Neutrophil (primary cell): Measurements from ENCODE around the gene TLR10.
A peak's percentile ranks its signal among the peaks of the same experiment; 100 is the strongest.

Experiments used
- H3K27ac ChIP-seq: fragments of 200-600 bp; sonication (generic); 2 replicates; pipeline ENCODE4 v1.5.1; 2016; ENCODE audit warnings: mild to moderate bottlenecking, moderate library complexity
- H3K27me3 ChIP-seq: fragments of 200-600 bp; sonication (generic); 2 replicates; pipeline ENCODE4 v1.6.0; 2016; ENCODE audit warnings: mild to moderate bottlenecking
- H3K36me3 ChIP-seq: fragments of 200-600 bp; sonication (generic); 2 replicates; pipeline ENCODE4 v1.5.1; 2017
- H3K4me1 ChIP-seq, 2 experiments: fragments of 200-600 bp in 1 of 2; sonication (generic) in 1 of 2; 1 replicate in 1 of 2; 2 replicates in 1 of 2; pipeline versions ENCODE4 v1.5.1 to v1.6.1; 2013 to 2016; ENCODE audit warnings: low read depth in 1 of 2, low read length in 1 of 2, mild to moderate bottlenecking in 1 of 2, moderate library complexity in 1 of 2; ENCODE audit not compliant: control insufficient read depth in 1 of 2, insufficient read depth in 1 of 2
- H3K4me3 ChIP-seq, 2 experiments: fragments of 200-600 bp in 1 of 2; sonication (generic) in 1 of 2; 1 replicate in 1 of 2; 2 replicates in 1 of 2; pipeline ENCODE4 v1.5.1; 2013 to 2016; ENCODE audit warnings: low read depth in 1 of 2, low read length in 1 of 2, mild to moderate bottlenecking in 1 of 2, moderate library complexity in 1 of 2
- H3K9me3 ChIP-seq: fragments of 200-600 bp; sonication (generic); 2 replicates; pipeline ENCODE4 v1.5.1; 2016
- CTCF ChIP-seq: fragments of 200-600 bp; sonication (generic); IDR thresholded peaks from 2 replicates; pipeline ENCODE4 v1.5.1; 2016; ENCODE audit warnings: antibody characterized with exemption

The TLR10 gene

GRCh38 chr4:38782452-38783108, at the start of gene TLR10:
Gene TLR10, minus strand, starts transcription at chr4:38782990. Its CDS starts 7,400 bp downstream, at chr4:38775590.
- Histone ChIP-seq H3K36me3 (no peaks in the 10 kb centered on the region), H3K27me3 (no peaks in the 10 kb centered on the region), H3K4me1 (peaks cover 44 to 59% of the 10 kb centered on the region in 2 experiments), H3K4me3 (peak within 1 kb of the TSS in 1 of 2 experiments; percentile 24), H3K9me3 (no peaks in the 10 kb centered on the region), H3K27ac (peak within 1 kb of the TSS; percentile 91)
- TF ChIP-seq CTCF: peak; percentile 72

GRCh38 chr4:38832206-38832605, 49.4 kb upstream of the TLR10 start:
- Histone ChIP-seq H3K27me3 (no peaks in the 10 kb centered on the region), H3K27ac (no peak overlapping the region), H3K36me3 (peaks cover 24% of the 10 kb centered on the region), H3K9me3 (no peaks in the 10 kb centered on the region), H3K4me3 (no peak overlapping the region), H3K4me1 (peaks cover 0 to 8% of the 10 kb centered on the region in 2 experiments)
- TF ChIP-seq CTCF: no peak

- H3K4me3 ChIP-seq: no peak overlapping the region
- no peaks in the 10 kb centered on the region for H3K9me3 ChIP-seq
- no peak overlapping the region for H3K27ac ChIP-seq
- H3K4me1 ChIP-seq: peaks cover 0 to 8% of the 10 kb centered on the region in 2 experiments
- H3K36me3 ChIP-seq: peaks cover 30% of the 10 kb centered on the region
- no peaks in the 10 kb centered on the region for H3K27me3 ChIP-seq
- no peak for TF ChIP-seq CTCF
These were observed 48.9 kb upstream of the TLR10 start for GRCh38 chr4:38831653-38832052.

GRCh38 chr4:38829237-38829636, 46.4 kb upstream of the TLR10 start:
- Histone ChIP-seq H3K4me1 (peaks cover 0 to 8% of the 10 kb centered on the region in 2 experiments), H3K36me3 (peaks cover 35% of the 10 kb centered on the region), H3K27ac (no peak overlapping the region), H3K27me3 (no peaks in the 10 kb centered on the region), H3K9me3 (no peaks in the 10 kb centered on the region), H3K4me3 (no peak overlapping the region)
- TF ChIP-seq CTCF: no peak

GRCh38 chr4:38823766-38824165, 41.0 kb upstream of the TLR10 start:
- H3K9me3 ChIP-seq: no peaks in the 10 kb centered on the region
- H3K27ac ChIP-seq: no peak overlapping the region
- no peak overlapping the region for H3K4me3 ChIP-seq
- H3K27me3 ChIP-seq: no peaks in the 10 kb centered on the region
- H3K4me1 ChIP-seq: peaks cover 3 to 5% of the 10 kb centered on the region in 2 experiments
- H3K36me3 ChIP-seq: peaks cover 23% of the 10 kb centered on the region
- TF ChIP-seq CTCF: no peak
